Activated CD8-positive, alpha-beta memory T cell treated with anti-CD3 and anti-CD28 coated beads for 4 hours (primary cell): Measurements from ENCODE around the gene SIX3.

ENCODE experiments used
- DNase-seq, 2 donors: peaks; one replicate each; pipeline ENCODE4 v3.0.0-alpha.2; 2020; ENCODE audit warnings: low read depth in 2 of 2

Gene SIX3

GRCh38 chr2:44943693-44944101, 2.2 kb downstream of the SIX3 start:
- DNase-seq, result no peak

GRCh38 chr2:44944102-44944951, 2.8 kb downstream of the SIX3 start:
- no peak for DNase-seq

GRCh38 chr2:44944952-44945612, 3.6 kb downstream of the SIX3 start:
- DNase-seq, result no peak

- no peak for DNase-seq
Observed at GRCh38 chr2:44945676-44946371, 4.3 kb downstream of the SIX3 start.

GRCh38 chr2:44946372-44947027, 5.0 kb downstream of the SIX3 start:
- no peak for DNase-seq

- DNase-seq, result no peak
Observed at GRCh38 chr2:44947028-44947375, 5.5 kb downstream of the SIX3 start.

GRCh38 chr2:44948565-44949328, 7.2 kb downstream of the SIX3 start:
- DNase-seq, result no peak

- DNase-seq, result no peak
Observed at GRCh38 chr2:44949329-44950151, 8.0 kb downstream of the SIX3 start.

GRCh38 chr2:44950646-44951045, 9.1 kb downstream of the SIX3 start:
- DNase-seq, result no peak

- no peak for DNase-seq
Observed at GRCh38 chr2:44951124-44951523, 9.6 kb downstream of the SIX3 start.

GRCh38 chr2:44951714-44952113, 10.2 kb downstream of the SIX3 start:
- DNase-seq, result no peak

GRCh38 chr2:44952143-44952805, 10.8 kb downstream of the SIX3 start:
- no peak for DNase-seq

GRCh38 chr2:44952806-44953498, 11.4 kb downstream of the SIX3 start:
- DNase-seq, result no peak

- DNase-seq, result no peak
Observed at GRCh38 chr2:44953499-44953883, 12.0 kb downstream of the SIX3 start.

- no peak for DNase-seq
Observed at GRCh38 chr2:44954447-44954888, 13.0 kb downstream of the SIX3 start.

- DNase-seq, result no peak
Observed at GRCh38 chr2:44954889-44955592, 13.5 kb downstream of the SIX3 start.

- peak; percentile 40 to 49 for DNase-seq
Observed at GRCh38 chr2:44955593-44956392, 14.3 kb downstream of the SIX3 start.

- DNase-seq, result no peak
Observed at GRCh38 chr2:44956843-44957242, 15.3 kb downstream of the SIX3 start.
